Measurements from ENCODE around the gene LDLRAD3. TPM values are rescaled to one million over a fixed set of nuclear protein-coding genes. Genes with fewer than 3 reads are reported as not detected.

Gene LDLRAD3
- total RNA-seq, 1 donor from 2014 or later = 14.9 TPM

DNA sequence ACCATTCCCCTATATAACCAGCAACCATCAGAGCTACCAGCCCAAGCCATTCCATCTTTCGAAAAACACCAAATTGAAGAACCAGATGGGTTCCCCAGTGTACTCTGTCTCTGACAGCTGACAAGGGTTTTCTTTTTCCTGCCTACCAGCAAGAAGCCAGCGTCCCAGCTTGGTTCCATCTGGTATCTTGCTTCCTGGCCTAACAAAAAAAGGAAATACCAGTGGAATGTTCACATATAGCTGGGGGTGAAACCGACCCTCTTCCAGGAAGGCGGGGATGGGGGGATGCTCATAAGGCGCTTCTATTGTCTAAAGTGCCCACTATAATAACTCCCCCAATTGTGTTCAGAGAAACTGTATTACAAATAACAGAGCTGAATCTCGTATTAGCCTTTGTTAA is 172.3 kb downstream of the LDLRAD3 start:
- no peak for FAIRE-seq
- H3K9ac ChIP-seq (ENCODE audit: low read length) = no peak overlapping the region
- Mint-ChIP-seq H3K4me3 (ENCODE audit: unreplicated experiment) (no peak overlapping the region), H3K9me3 (ENCODE audit: unreplicated experiment) (peaks cover 6% of the 10 kb centered on the region), H3K27me3 (ENCODE audit: low read depth, unreplicated experiment) (no peaks in the 10 kb centered on the region), H3K36me3 (ENCODE audit: low read depth, unreplicated experiment) (peaks cover 33% of the 10 kb centered on the region), H3K4me1 (ENCODE audit: low read depth, unreplicated experiment) (peaks cover 9% of the 10 kb centered on the region), H3K27ac (ENCODE audit: unreplicated experiment) (no peak overlapping the region)
- no peaks in the 10 kb centered on the region for H3K9me3 ChIP-seq (ENCODE audit: insufficient read depth, low read depth, low read length)
- H3K4me3 ChIP-seq (ENCODE audit: insufficient read depth, low read depth, low read length) = no peak overlapping the region
- TF ChIP-seq EZH2 (IDR thresholded peaks at IDR 0.05; ENCODE audit: insufficient read depth, low read length) = no peak
- TF ChIP-seq, protein P1, sequence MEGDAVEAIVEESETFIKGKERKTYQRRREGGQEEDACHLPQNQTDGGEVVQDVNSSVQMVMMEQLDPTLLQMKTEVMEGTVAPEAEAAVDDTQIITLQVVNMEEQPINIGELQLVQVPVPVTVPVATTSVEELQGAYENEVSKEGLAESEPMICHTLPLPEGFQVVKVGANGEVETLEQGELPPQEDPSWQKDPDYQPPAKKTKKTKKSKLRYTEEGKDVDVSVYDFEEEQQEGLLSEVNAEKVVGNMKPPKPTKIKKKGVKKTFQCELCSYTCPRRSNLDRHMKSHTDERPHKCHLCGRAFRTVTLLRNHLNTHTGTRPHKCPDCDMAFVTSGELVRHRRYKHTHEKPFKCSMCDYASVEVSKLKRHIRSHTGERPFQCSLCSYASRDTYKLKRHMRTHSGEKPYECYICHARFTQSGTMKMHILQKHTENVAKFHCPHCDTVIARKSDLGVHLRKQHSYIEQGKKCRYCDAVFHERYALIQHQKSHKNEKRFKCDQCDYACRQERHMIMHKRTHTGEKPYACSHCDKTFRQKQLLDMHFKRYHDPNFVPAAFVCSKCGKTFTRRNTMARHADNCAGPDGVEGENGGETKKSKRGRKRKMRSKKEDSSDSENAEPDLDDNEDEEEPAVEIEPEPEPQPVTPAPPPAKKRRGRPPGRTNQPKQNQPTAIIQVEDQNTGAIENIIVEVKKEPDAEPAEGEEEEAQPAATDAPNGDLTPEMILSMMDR (IDR thresholded peaks at IDR 0.05; ENCODE audit: insufficient read depth, low read depth, low read length) = no peak
- H3K79me2 ChIP-seq (ENCODE audit: insufficient read depth, low read length) = no peaks in the 10 kb centered on the region
- no peaks in the 10 kb centered on the region for H3K27me3 ChIP-seq (ENCODE audit: insufficient read depth, low read length)
- H3K4me2 ChIP-seq (ENCODE audit: low read length) = no peak overlapping the region
- H3K4me1 ChIP-seq (ENCODE audit: insufficient read depth, low read length) = no peaks in the 10 kb centered on the region
- H2AFZ ChIP-seq (ENCODE audit: low read depth, low read length) = no peak overlapping the region
- H3K36me3 ChIP-seq (ENCODE audit: insufficient read depth, low read length) = no peaks in the 10 kb centered on the region
- H3K27ac ChIP-seq (ENCODE audit: low read depth, low read length) = no peak overlapping the region
- no peaks in the 10 kb centered on the region for H4K20me1 ChIP-seq (ENCODE audit: insufficient read depth, low read length)
- no peak for DNase-seq (ENCODE audit: low read depth)

- Histone ChIP-seq H3K27ac (ENCODE audit: low read depth, low read length) (no peak overlapping the region), H3K27me3 (ENCODE audit: insufficient read depth, low read length) (no peaks in the 10 kb centered on the region), H3K9me3 (ENCODE audit: insufficient read depth, low read depth, low read length) (no peaks in the 10 kb centered on the region), H4K20me1 (ENCODE audit: insufficient read depth, low read length) (no peaks in the 10 kb centered on the region), H3K4me1 (ENCODE audit: insufficient read depth, low read length) (peaks cover under 1% of the 10 kb centered on the region), H3K79me2 (ENCODE audit: insufficient read depth, low read length) (no peaks in the 10 kb centered on the region), H3K36me3 (ENCODE audit: insufficient read depth, low read length) (no peaks in the 10 kb centered on the region), H3K9ac (ENCODE audit: low read length) (no peak overlapping the region), H3K4me3 (ENCODE audit: insufficient read depth, low read depth, low read length) (no peak overlapping the region), H2AFZ (ENCODE audit: low read depth, low read length) (no peak overlapping the region), H3K4me2 (ENCODE audit: low read length) (no peak overlapping the region)
- H3K9me3 Mint-ChIP-seq (ENCODE audit: unreplicated experiment) = peaks cover 2% of the 10 kb centered on the region
- no peak for TF ChIP-seq EZH2 (IDR thresholded peaks at IDR 0.05; ENCODE audit: insufficient read depth, low read length)
- TF ChIP-seq, protein P1 (IDR thresholded peaks at IDR 0.05; ENCODE audit: insufficient read depth, low read depth, low read length) = no peak
- H3K27ac Mint-ChIP-seq (ENCODE audit: unreplicated experiment) = no peak overlapping the region
- H3K4me3 Mint-ChIP-seq (ENCODE audit: unreplicated experiment) = no peak overlapping the region
- peaks cover 8% of the 10 kb centered on the region for H3K4me1 Mint-ChIP-seq (ENCODE audit: low read depth, unreplicated experiment)
- FAIRE-seq (no peak), DNase-seq (ENCODE audit: low read depth) (no peak)
- no peaks in the 10 kb centered on the region for H3K27me3 Mint-ChIP-seq (ENCODE audit: low read depth, unreplicated experiment)
- peaks cover 24% of the 10 kb centered on the region for H3K36me3 Mint-ChIP-seq (ENCODE audit: low read depth, unreplicated experiment)
These were observed 174.2 kb downstream of the LDLRAD3 start for GRCh38 chr11:36118084-36118483.

DNA sequence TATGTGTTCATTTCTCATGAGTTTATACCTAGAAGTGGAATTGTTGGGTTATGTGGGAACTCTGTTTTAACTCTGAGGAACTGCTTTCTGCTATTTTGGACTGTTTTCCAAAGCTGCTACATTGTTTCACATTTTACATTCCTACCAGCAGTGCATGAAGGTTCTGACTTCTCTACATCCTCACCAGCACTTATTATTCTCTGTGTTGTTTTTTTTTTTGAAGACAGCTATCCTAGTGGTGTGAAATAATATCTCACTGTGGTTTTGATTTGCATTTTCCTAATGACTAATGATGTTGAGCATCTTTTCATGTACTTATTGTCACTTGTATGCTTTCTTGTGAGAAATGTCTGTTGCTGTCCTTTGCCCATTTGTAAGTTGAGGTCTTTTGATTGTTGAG is 175.4 kb downstream of the LDLRAD3 start:
- H3K79me2 ChIP-seq (ENCODE audit: insufficient read depth, low read length) = no peaks in the 10 kb centered on the region
- H4K20me1 ChIP-seq (ENCODE audit: insufficient read depth, low read length) = no peaks in the 10 kb centered on the region
- H3K36me3 ChIP-seq (ENCODE audit: insufficient read depth, low read length) = no peaks in the 10 kb centered on the region
- no peaks in the 10 kb centered on the region for H3K9me3 ChIP-seq (ENCODE audit: insufficient read depth, low read depth, low read length)
- H3K27ac ChIP-seq (ENCODE audit: low read depth, low read length) = no peak overlapping the region
- no peak overlapping the region for H2AFZ ChIP-seq (ENCODE audit: low read depth, low read length)
- H3K27me3 ChIP-seq (ENCODE audit: insufficient read depth, low read length) = no peaks in the 10 kb centered on the region
- H3K27ac Mint-ChIP-seq (ENCODE audit: unreplicated experiment) = no peak overlapping the region
- FAIRE-seq (no peak), DNase-seq (ENCODE audit: low read depth) (no peak)
- H3K4me1 ChIP-seq (ENCODE audit: insufficient read depth, low read length) = peaks cover 6% of the 10 kb centered on the region
- no peak overlapping the region for H3K4me2 ChIP-seq (ENCODE audit: low read length)
- H3K4me1 Mint-ChIP-seq (ENCODE audit: low read depth, unreplicated experiment) = peaks cover 10% of the 10 kb centered on the region
- no peaks in the 10 kb centered on the region for H3K27me3 Mint-ChIP-seq (ENCODE audit: low read depth, unreplicated experiment)
- no peak overlapping the region for H3K9ac ChIP-seq (ENCODE audit: low read length)
- H3K9me3 Mint-ChIP-seq (ENCODE audit: unreplicated experiment) = no peaks in the 10 kb centered on the region
- H3K4me3 ChIP-seq (ENCODE audit: insufficient read depth, low read depth, low read length) = no peak overlapping the region
- no peak overlapping the region for H3K4me3 Mint-ChIP-seq (ENCODE audit: unreplicated experiment)
- H3K36me3 Mint-ChIP-seq (ENCODE audit: low read depth, unreplicated experiment) = peaks cover 17% of the 10 kb centered on the region
- TF ChIP-seq, protein P1 (IDR thresholded peaks at IDR 0.05; ENCODE audit: insufficient read depth, low read depth, low read length) = no peak
- TF ChIP-seq EZH2 (IDR thresholded peaks at IDR 0.05; ENCODE audit: insufficient read depth, low read length) = no peak
